Measurements from ENCODE around the gene XRCC4. TPM values are rescaled to one million over a fixed set of nuclear protein-coding genes. Genes with fewer than 3 reads are reported as not detected.

XRCC4 gene
- total and polyA plus RNA-seq, 7 experiments from 2014 or later, result 2.9 to 12.2 (median 6.0) TPM

DNA sequence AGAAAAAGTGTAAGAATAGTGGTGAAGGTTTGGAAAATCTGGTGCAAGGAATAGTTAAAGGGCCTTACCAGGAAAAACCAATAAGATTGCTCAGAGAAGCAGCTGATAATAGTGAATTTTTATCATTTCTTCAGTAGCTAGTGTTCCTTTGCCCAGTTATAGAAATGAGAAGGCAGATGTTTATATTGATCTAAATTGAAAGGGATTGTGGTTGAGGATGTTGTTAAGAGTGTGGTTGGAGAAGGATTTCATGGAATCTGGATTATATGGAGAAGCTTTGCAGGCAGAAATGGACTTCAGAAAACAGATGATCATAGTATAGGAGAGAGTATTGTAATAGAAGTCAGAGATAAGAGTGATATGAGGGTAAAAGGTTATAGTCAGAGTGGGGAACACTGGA is 102.6 kb downstream of the XRCC4 start:
- ATAC-seq (no peak), DNase-seq (no peak)
- ChIA-PET CTCF (no interaction called here), POLR2A (no interaction called here)
- no peaks in the 10 kb centered on the region for H3K4me1 ChIP-seq (ENCODE audit: control insufficient read depth in 2 of 2, insufficient read depth in 2 of 2, low read length in 2 of 2)
- H3K27ac ChIP-seq (ENCODE audit: low read depth, low read length), result no peak overlapping the region
- no peaks in the 10 kb centered on the region for H3K36me3 ChIP-seq (ENCODE audit: control insufficient read depth in 2 of 3, insufficient read depth in 3 of 3, low read length in 3 of 3)
- Mint-ChIP-seq H3K9me3 (no peaks in the 10 kb centered on the region), H3K4me1 (no peaks in the 10 kb centered on the region), H3K36me3 (peaks cover 0 to 7% (median 0%) of the 10 kb centered on the region in 5 donors), H3K27ac (no peak overlapping the region), H3K27me3 (no peaks in the 10 kb centered on the region), H3K4me3 (no peak overlapping the region)
- H3K27me3 ChIP-seq (ENCODE audit: control insufficient read depth in 2 of 2, insufficient read depth in 2 of 2, low read length in 2 of 2), result no peaks in the 10 kb centered on the region
- H3K4me3 ChIP-seq (ENCODE audit: low read length), result no peak overlapping the region
- H3K9me3 ChIP-seq (ENCODE audit: control insufficient read depth in 2 of 3, low read length in 3 of 3), result no peaks in the 10 kb centered on the region
- intact Hi-C loops (cut with micrococcal nuclease), result no loop called here

DNA sequence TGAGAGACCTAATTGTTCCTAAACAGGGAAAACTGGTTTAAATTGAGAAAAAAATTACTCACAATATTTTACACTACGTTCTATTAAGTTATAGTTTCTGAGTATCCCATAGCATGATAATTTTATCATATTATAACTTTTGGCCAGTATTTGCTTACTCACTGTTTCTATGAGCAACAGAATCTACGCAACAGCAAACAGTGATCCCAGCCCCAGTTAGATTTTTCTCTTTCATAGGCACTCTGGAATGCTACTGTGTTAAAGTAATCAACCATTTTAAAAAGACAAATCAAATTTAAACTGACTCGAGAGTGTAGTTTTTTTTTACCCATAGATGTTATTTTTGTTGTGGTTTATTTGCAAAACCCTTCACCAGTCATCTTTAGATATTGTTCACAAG is 107.2 kb downstream of the XRCC4 start:
- Mint-ChIP-seq H3K27me3 (no peaks in the 10 kb centered on the region), H3K27ac (no peak overlapping the region), H3K4me3 (no peak overlapping the region), H3K36me3 (peaks cover 0 to 9% (median 5%) of the 10 kb centered on the region in 5 donors), H3K4me1 (no peaks in the 10 kb centered on the region), H3K9me3 (peaks cover 0 to 4% (median 0%) of the 10 kb centered on the region in 11 donors)
- H3K4me3 ChIP-seq (ENCODE audit: low read length), result no peak overlapping the region
- no peaks in the 10 kb centered on the region for H3K4me1 ChIP-seq (ENCODE audit: control insufficient read depth in 2 of 2, insufficient read depth in 2 of 2, low read length in 2 of 2)
- ChIA-PET CTCF (no interaction called here), POLR2A (no interaction called here)
- ATAC-seq, result no peak
- H3K27ac ChIP-seq (ENCODE audit: low read depth, low read length), result no peak overlapping the region
- no peaks in the 10 kb centered on the region for H3K9me3 ChIP-seq (ENCODE audit: control insufficient read depth in 2 of 3, low read length in 3 of 3)
- H3K27me3 ChIP-seq (ENCODE audit: control insufficient read depth in 2 of 2, insufficient read depth in 2 of 2, low read length in 2 of 2), result no peaks in the 10 kb centered on the region
- no peaks in the 10 kb centered on the region for H3K36me3 ChIP-seq (ENCODE audit: control insufficient read depth in 2 of 3, insufficient read depth in 3 of 3, low read length in 3 of 3)
- no peak for DNase-seq
- intact Hi-C loops (cut with micrococcal nuclease), result no loop called here

- no peak overlapping the region for H3K27ac Mint-ChIP-seq
- intact Hi-C loops (cut with micrococcal nuclease), result no loop called here
Observed at GRCh38 chr5:83192947-83193346, 115.6 kb downstream of the XRCC4 start.

GRCh38 chr5:83197326-83197967 is 120.1 kb downstream of the XRCC4 start:
- ATAC-seq (no peak), DNase-seq (no peak)
- Histone ChIP-seq H3K27me3 (ENCODE audit: control insufficient read depth in 2 of 2, insufficient read depth in 2 of 2, low read length in 2 of 2) (no peaks in the 10 kb centered on the region), H3K27ac (ENCODE audit: low read depth, low read length) (no peak overlapping the region), H3K36me3 (ENCODE audit: control insufficient read depth in 2 of 3, insufficient read depth in 3 of 3, low read length in 3 of 3) (no peaks in the 10 kb centered on the region), H3K4me1 (ENCODE audit: control insufficient read depth in 2 of 2, insufficient read depth in 2 of 2, low read length in 2 of 2) (no peaks in the 10 kb centered on the region), H3K4me3 (ENCODE audit: low read length) (no peak overlapping the region), H3K9me3 (ENCODE audit: control insufficient read depth in 2 of 3, low read length in 3 of 3) (no peaks in the 10 kb centered on the region)
- intact Hi-C loops (cut with micrococcal nuclease), result no loop called here
- no peaks in the 10 kb centered on the region for H3K4me1 Mint-ChIP-seq
- POLR2A ChIA-PET, result no interaction called here
- CTCF ChIA-PET, result interaction anchor here (0.6 kb wide), 1 partner anchor 145 kb away, joined by 5 read pairs; no protein-coding TSS in a partner anchor
- no peak overlapping the region for H3K4me3 Mint-ChIP-seq
- H3K27ac Mint-ChIP-seq, result no peak overlapping the region
- no peaks in the 10 kb centered on the region for H3K27me3 Mint-ChIP-seq
- H3K9me3 Mint-ChIP-seq, result no peaks in the 10 kb centered on the region
- peaks cover 0 to 29% (median 5%) of the 10 kb centered on the region in 5 donors for H3K36me3 Mint-ChIP-seq

More at GRCh38 chr5:83192947-83193346, 115.6 kb downstream of the XRCC4 start:
- no peaks in the 10 kb centered on the region for H3K27me3 Mint-ChIP-seq
- H3K9me3 Mint-ChIP-seq, result peaks cover 0 to 3% (median 0%) of the 10 kb centered on the region in 11 donors
- Histone ChIP-seq H3K27me3 (ENCODE audit: control insufficient read depth in 2 of 2, insufficient read depth in 2 of 2, low read length in 2 of 2) (no peaks in the 10 kb centered on the region), H3K4me3 (ENCODE audit: low read length) (no peak overlapping the region), H3K27ac (ENCODE audit: low read depth, low read length) (no peak overlapping the region), H3K9me3 (ENCODE audit: control insufficient read depth in 2 of 3, low read length in 3 of 3) (no peaks in the 10 kb centered on the region), H3K36me3 (ENCODE audit: control insufficient read depth in 2 of 3, insufficient read depth in 3 of 3, low read length in 3 of 3) (no peaks in the 10 kb centered on the region), H3K4me1 (ENCODE audit: control insufficient read depth in 2 of 2, insufficient read depth in 2 of 2, low read length in 2 of 2) (no peaks in the 10 kb centered on the region)
- peaks cover 0 to 8% (median 0%) of the 10 kb centered on the region in 5 donors for H3K36me3 Mint-ChIP-seq
- ChIA-PET POLR2A (no interaction called here), CTCF (no interaction called here)
- ATAC-seq, result no peak
- no peak for DNase-seq
- no peak overlapping the region for H3K4me3 Mint-ChIP-seq
- no peaks in the 10 kb centered on the region for H3K4me1 Mint-ChIP-seq

GRCh38 chr5:83199126-83199525 is 121.8 kb downstream of the XRCC4 start:
- ChIA-PET CTCF (no interaction called here), POLR2A (no interaction called here)
- Histone ChIP-seq H3K36me3 (ENCODE audit: control insufficient read depth in 2 of 3, insufficient read depth in 3 of 3, low read length in 3 of 3) (no peaks in the 10 kb centered on the region), H3K9me3 (ENCODE audit: control insufficient read depth in 2 of 3, low read length in 3 of 3) (no peaks in the 10 kb centered on the region), H3K27me3 (ENCODE audit: control insufficient read depth in 2 of 2, insufficient read depth in 2 of 2, low read length in 2 of 2) (no peaks in the 10 kb centered on the region), H3K4me1 (ENCODE audit: control insufficient read depth in 2 of 2, insufficient read depth in 2 of 2, low read length in 2 of 2) (no peaks in the 10 kb centered on the region), H3K4me3 (ENCODE audit: low read length) (no peak overlapping the region), H3K27ac (ENCODE audit: low read depth, low read length) (no peak overlapping the region)
- Mint-ChIP-seq H3K27ac (no peak overlapping the region), H3K4me1 (no peaks in the 10 kb centered on the region), H3K9me3 (no peaks in the 10 kb centered on the region), H3K36me3 (peaks cover 0 to 29% (median 5%) of the 10 kb centered on the region in 5 donors), H3K27me3 (no peaks in the 10 kb centered on the region), H3K4me3 (no peak overlapping the region)
- intact Hi-C loops (cut with micrococcal nuclease), result no loop called here
- ATAC-seq, result no peak
- no peak for DNase-seq

GRCh38 chr5:83204651-83205050 is 127.3 kb downstream of the XRCC4 start:
- ATAC-seq, result no peak
- DNase-seq, result no peak
- CTCF ChIA-PET, result no interaction called here
- no peaks in the 10 kb centered on the region for H3K27me3 ChIP-seq (ENCODE audit: control insufficient read depth in 2 of 2, insufficient read depth in 2 of 2, low read length in 2 of 2)
- intact Hi-C loops (cut with micrococcal nuclease), result no loop called here
- POLR2A ChIA-PET, result no interaction called here
- H3K9me3 Mint-ChIP-seq, result no peaks in the 10 kb centered on the region
- H3K36me3 Mint-ChIP-seq, result peaks cover 2 to 38% (median 16%) of the 10 kb centered on the region in 5 donors
- no peaks in the 10 kb centered on the region for H3K4me1 Mint-ChIP-seq
- H3K4me3 ChIP-seq (ENCODE audit: low read length), result no peak overlapping the region
- H3K27me3 Mint-ChIP-seq, result no peaks in the 10 kb centered on the region
- no peaks in the 10 kb centered on the region for H3K9me3 ChIP-seq (ENCODE audit: control insufficient read depth in 2 of 3, low read length in 3 of 3)
- H3K27ac Mint-ChIP-seq, result no peak overlapping the region
- no peaks in the 10 kb centered on the region for H3K36me3 ChIP-seq (ENCODE audit: control insufficient read depth in 2 of 3, insufficient read depth in 3 of 3, low read length in 3 of 3)
- H3K27ac ChIP-seq (ENCODE audit: low read depth, low read length), result no peak overlapping the region
- H3K4me1 ChIP-seq (ENCODE audit: control insufficient read depth in 2 of 2, insufficient read depth in 2 of 2, low read length in 2 of 2), result no peaks in the 10 kb centered on the region
- no peak overlapping the region for H3K4me3 Mint-ChIP-seq

GRCh38 chr5:83209963-83210362 is 132.6 kb downstream of the XRCC4 start:
- H3K9me3 ChIP-seq (ENCODE audit: control insufficient read depth in 2 of 3, low read length in 3 of 3), result no peaks in the 10 kb centered on the region
- DNase-seq (no peak), ATAC-seq (no peak)
- H3K36me3 ChIP-seq (ENCODE audit: control insufficient read depth in 2 of 3, insufficient read depth in 3 of 3, low read length in 3 of 3), result no peaks in the 10 kb centered on the region
- Mint-ChIP-seq H3K36me3 (peaks cover 2 to 34% (median 22%) of the 10 kb centered on the region in 5 donors), H3K4me1 (no peaks in the 10 kb centered on the region), H3K9me3 (peaks cover 0 to 4% (median 0%) of the 10 kb centered on the region in 11 donors), H3K4me3 (no peak overlapping the region), H3K27me3 (no peaks in the 10 kb centered on the region), H3K27ac (no peak overlapping the region)
- H3K4me3 ChIP-seq (ENCODE audit: low read length), result no peak overlapping the region
- no peaks in the 10 kb centered on the region for H3K27me3 ChIP-seq (ENCODE audit: control insufficient read depth in 2 of 2, insufficient read depth in 2 of 2, low read length in 2 of 2)
- no peaks in the 10 kb centered on the region for H3K4me1 ChIP-seq (ENCODE audit: control insufficient read depth in 2 of 2, insufficient read depth in 2 of 2, low read length in 2 of 2)
- no peak overlapping the region for H3K27ac ChIP-seq (ENCODE audit: low read depth, low read length)
- CTCF ChIA-PET, result no interaction called here
- intact Hi-C loops (cut with micrococcal nuclease), result no loop called here
- POLR2A ChIA-PET, result no interaction called here
